Activated naive CD8-positive, alpha-beta T cell treated with anti-CD3 and anti-CD28 coated beads, Interleukin-2, amount 50 U/mL, for 24 hours (primary cell): Measurements from ENCODE around the gene RPS6KA2.

Experiments
- ATAC-seq: fragments of 150-1000 bp; cut with Tn5 transposase; one replicate; pipeline ENCODE4 v1.10.0; 2021
- DNase-seq: peaks from one replicate; pipeline ENCODE4 v3.0.0; 2021
- H3K27ac Mint-ChIP-seq: one replicate; pipeline ENCODE4 v1.8.0; 2021; ENCODE audit warnings: mild to moderate bottlenecking, mixed read lengths
- H3K27me3 Mint-ChIP-seq: one replicate; pipeline ENCODE4 v1.8.0; 2021; ENCODE audit warnings: mixed read lengths
- H3K36me3 Mint-ChIP-seq: one replicate; pipeline ENCODE4 v1.8.0; 2021; ENCODE audit warnings: low read depth, mixed read lengths
- H3K4me1 Mint-ChIP-seq: one replicate; pipeline ENCODE4 v1.8.0; 2021; ENCODE audit warnings: mixed read lengths
- H3K4me3 Mint-ChIP-seq: one replicate; pipeline ENCODE4 v1.8.0; 2021; ENCODE audit warnings: mild to moderate bottlenecking, moderate library complexity, mixed read lengths
- H3K9me3 Mint-ChIP-seq: one replicate; pipeline ENCODE4 v1.8.0; 2021; ENCODE audit warnings: mixed read lengths

Gene RPS6KA2

GRCh38 chr6:166604911-166605310 is 22.1 kb downstream of the RPS6KA2 start:
- Mint-ChIP-seq H3K4me3 (no peak overlapping the region), H3K27ac (no peak overlapping the region), H3K27me3 (no peaks in the 10 kb centered on the region), H3K4me1 (no peaks in the 10 kb centered on the region), H3K36me3 (no peaks in the 10 kb centered on the region), H3K9me3 (no peaks in the 10 kb centered on the region)
- ATAC-seq = no peak
- no peak for DNase-seq

GRCh38 chr6:166604328-166604727 is 22.7 kb downstream of the RPS6KA2 start:
- Mint-ChIP-seq H3K4me1 (no peaks in the 10 kb centered on the region), H3K36me3 (no peaks in the 10 kb centered on the region), H3K4me3 (no peak overlapping the region), H3K27ac (no peak overlapping the region), H3K9me3 (no peaks in the 10 kb centered on the region), H3K27me3 (no peaks in the 10 kb centered on the region)
- DNase-seq (no peak), ATAC-seq (no peak)

- H3K36me3 Mint-ChIP-seq = no peaks in the 10 kb centered on the region
- ATAC-seq = no peak
- no peaks in the 10 kb centered on the region for H3K27me3 Mint-ChIP-seq
- no peaks in the 10 kb centered on the region for H3K9me3 Mint-ChIP-seq
- DNase-seq = no peak
- H3K4me3 Mint-ChIP-seq = no peak overlapping the region
- H3K4me1 Mint-ChIP-seq = no peaks in the 10 kb centered on the region
- H3K27ac Mint-ChIP-seq = no peak overlapping the region
Observed at GRCh38 chr6:166603043-166603690, 23.9 kb downstream of the RPS6KA2 start.

- H3K27ac Mint-ChIP-seq = no peak overlapping the region
- H3K27me3 Mint-ChIP-seq = no peaks in the 10 kb centered on the region
- ATAC-seq (no peak), DNase-seq (no peak)
- H3K9me3 Mint-ChIP-seq = no peaks in the 10 kb centered on the region
- no peaks in the 10 kb centered on the region for H3K4me1 Mint-ChIP-seq
- no peaks in the 10 kb centered on the region for H3K36me3 Mint-ChIP-seq
- no peak overlapping the region for H3K4me3 Mint-ChIP-seq
Observed at GRCh38 chr6:166601956-166602355, 25.1 kb downstream of the RPS6KA2 start.

- Mint-ChIP-seq H3K4me3 (no peak overlapping the region), H3K27ac (no peak overlapping the region), H3K9me3 (no peaks in the 10 kb centered on the region), H3K4me1 (no peaks in the 10 kb centered on the region), H3K27me3 (no peaks in the 10 kb centered on the region), H3K36me3 (no peaks in the 10 kb centered on the region)
- ATAC-seq (no peak), DNase-seq (no peak)
Observed at GRCh38 chr6:166600931-166601330, 26.1 kb downstream of the RPS6KA2 start.

- ATAC-seq (no peak), DNase-seq (no peak)
- Mint-ChIP-seq H3K27ac (no peak overlapping the region), H3K27me3 (no peaks in the 10 kb centered on the region), H3K9me3 (no peaks in the 10 kb centered on the region), H3K36me3 (no peaks in the 10 kb centered on the region), H3K4me1 (no peaks in the 10 kb centered on the region), H3K4me3 (no peak overlapping the region)
Observed at GRCh38 chr6:166599205-166599604, 27.8 kb downstream of the RPS6KA2 start.

GRCh38 chr6:166598441-166599138 is 28.5 kb downstream of the RPS6KA2 start:
- Mint-ChIP-seq H3K9me3 (no peaks in the 10 kb centered on the region), H3K4me1 (no peaks in the 10 kb centered on the region), H3K4me3 (no peak overlapping the region), H3K27ac (no peak overlapping the region), H3K27me3 (no peaks in the 10 kb centered on the region), H3K36me3 (no peaks in the 10 kb centered on the region)
- no peak for ATAC-seq
- no peak for DNase-seq

- no peak overlapping the region for H3K27ac Mint-ChIP-seq
- H3K27me3 Mint-ChIP-seq = no peaks in the 10 kb centered on the region
- H3K4me3 Mint-ChIP-seq = no peak overlapping the region
- DNase-seq (no peak), ATAC-seq (no peak)
- no peaks in the 10 kb centered on the region for H3K4me1 Mint-ChIP-seq
- no peaks in the 10 kb centered on the region for H3K36me3 Mint-ChIP-seq
- no peaks in the 10 kb centered on the region for H3K9me3 Mint-ChIP-seq
Observed at GRCh38 chr6:166597711-166598440, 29.2 kb downstream of the RPS6KA2 start.

GRCh38 chr6:166596776-166597507 is 30.1 kb downstream of the RPS6KA2 start:
- H3K9me3 Mint-ChIP-seq = no peaks in the 10 kb centered on the region
- DNase-seq = no peak
- no peak overlapping the region for H3K27ac Mint-ChIP-seq
- no peaks in the 10 kb centered on the region for H3K27me3 Mint-ChIP-seq
- no peaks in the 10 kb centered on the region for H3K4me1 Mint-ChIP-seq
- no peak for ATAC-seq
- H3K36me3 Mint-ChIP-seq = no peaks in the 10 kb centered on the region
- H3K4me3 Mint-ChIP-seq = no peak overlapping the region

- no peak for DNase-seq
- Mint-ChIP-seq H3K27me3 (no peaks in the 10 kb centered on the region), H3K27ac (no peak overlapping the region), H3K9me3 (no peaks in the 10 kb centered on the region), H3K4me3 (no peak overlapping the region), H3K4me1 (no peaks in the 10 kb centered on the region), H3K36me3 (no peaks in the 10 kb centered on the region)
- no peak for ATAC-seq
Observed at GRCh38 chr6:166595949-166596348, 31.1 kb downstream of the RPS6KA2 start.

GRCh38 chr6:166595061-166595780 is 31.8 kb downstream of the RPS6KA2 start:
- no peaks in the 10 kb centered on the region for H3K27me3 Mint-ChIP-seq
- H3K4me3 Mint-ChIP-seq = no peak overlapping the region
- H3K36me3 Mint-ChIP-seq = no peaks in the 10 kb centered on the region
- DNase-seq = no peak
- ATAC-seq = no peak
- H3K4me1 Mint-ChIP-seq = no peaks in the 10 kb centered on the region
- no peak overlapping the region for H3K27ac Mint-ChIP-seq
- H3K9me3 Mint-ChIP-seq = no peaks in the 10 kb centered on the region

GRCh38 chr6:166592821-166593220 is 34.2 kb downstream of the RPS6KA2 start:
- no peak overlapping the region for H3K27ac Mint-ChIP-seq
- DNase-seq = no peak
- ATAC-seq = no peak
- H3K4me3 Mint-ChIP-seq = no peak overlapping the region
- H3K27me3 Mint-ChIP-seq = no peaks in the 10 kb centered on the region
- no peaks in the 10 kb centered on the region for H3K9me3 Mint-ChIP-seq
- H3K4me1 Mint-ChIP-seq = peaks cover 19% of the 10 kb centered on the region
- H3K36me3 Mint-ChIP-seq = no peaks in the 10 kb centered on the region

GRCh38 chr6:166591961-166592520 is 35.0 kb downstream of the RPS6KA2 start:
- DNase-seq = no peak
- Mint-ChIP-seq H3K4me1 (peaks cover 23% of the 10 kb centered on the region), H3K4me3 (no peak overlapping the region), H3K9me3 (no peaks in the 10 kb centered on the region), H3K27ac (no peak overlapping the region), H3K36me3 (no peaks in the 10 kb centered on the region), H3K27me3 (no peaks in the 10 kb centered on the region)
- no peak for ATAC-seq

GRCh38 chr6:166591026-166591425 is 36.0 kb downstream of the RPS6KA2 start:
- no peaks in the 10 kb centered on the region for H3K27me3 Mint-ChIP-seq
- no peak overlapping the region for H3K4me3 Mint-ChIP-seq
- no peaks in the 10 kb centered on the region for H3K9me3 Mint-ChIP-seq
- H3K27ac Mint-ChIP-seq = no peak overlapping the region
- no peaks in the 10 kb centered on the region for H3K36me3 Mint-ChIP-seq
- DNase-seq (no peak), ATAC-seq (no peak)
- H3K4me1 Mint-ChIP-seq = peaks cover 26% of the 10 kb centered on the region
